Esophagus (tissue), 2 donors: ENCODE data around the gene PDK2. TPM values are rescaled to one million over a fixed set of nuclear protein-coding genes. Genes with fewer than 3 reads are reported as not detected.

Experiments
- H3K27ac ChIP-seq, 2 donors: one replicate each; pipeline ENCODE4 v1.5.1; 2013; ENCODE audit warnings: low read depth in 2 of 2, mild to moderate bottlenecking in 2 of 2, inconsistent platforms in 1 of 2, low read length in 1 of 2, moderate library complexity in 1 of 2
- H3K27me3 ChIP-seq, 2 donors: one replicate each; pipeline ENCODE4 v1.6.1; 2013; ENCODE audit warnings: low read length in 2 of 2, control low read depth in 1 of 2, mild to moderate bottlenecking in 1 of 2; ENCODE audit not compliant: insufficient read depth in 2 of 2, control insufficient read depth in 1 of 2
- H3K36me3 ChIP-seq, 2 donors: one replicate each; pipeline ENCODE4 v1.6.1; 2013; ENCODE audit warnings: low read length in 1 of 2; ENCODE audit not compliant: control insufficient read depth in 2 of 2, insufficient read depth in 2 of 2
- H3K4me1 ChIP-seq, 2 donors: one replicate each; pipeline ENCODE4 v1.6.1; 2013; ENCODE audit warnings: low read length in 1 of 2; ENCODE audit not compliant: control insufficient read depth in 2 of 2, insufficient read depth in 2 of 2
- H3K4me3 ChIP-seq, 2 donors: one replicate each; pipeline ENCODE4 v1.5.1; 2013; ENCODE audit warnings: low read length in 2 of 2, mild to moderate bottlenecking in 2 of 2, low read depth in 1 of 2, moderate library complexity in 1 of 2
- H3K9me3 ChIP-seq, 2 donors: one replicate each; pipeline ENCODE4 v1.6.1; 2013; ENCODE audit warnings: mild to moderate bottlenecking in 2 of 2, low read depth in 1 of 2, low read length in 1 of 2, moderate library complexity in 1 of 2; ENCODE audit not compliant: control insufficient read depth in 2 of 2, insufficient read depth in 1 of 2
- WGBS, 2 donors: extraction: QIAGEN DNeasy Blood & Tissue Kit; methylation state at CpG; one replicate each; pipeline ENCODE4 v1.1.7; 2013; 5-methylcytosine and 5-hydroxymethylcytosine counted together
- polyA plus RNA-seq, 2 donors: library from polyadenylated mRNA; stranded (reverse); fragments of 200-250 nt; gene quantifications; one replicate each; pipeline ENCODE4 v1.2.3, GENCODE V29; 2013
- donor health status: healthy with polysubstance abuse.
- donor health status: Bipolar disorder and iron deficiency.

The PDK2 gene
- polyA plus RNA-seq, 2 donors, result 12.1 to 13.5 TPM

- Histone ChIP-seq H3K27me3 (no peaks in the 10 kb centered on the region), H3K4me1 (no peaks in the 10 kb centered on the region), H3K9me3 (no peaks in the 10 kb centered on the region), H3K4me3 (no peak overlapping the region), H3K36me3 (peaks cover 9 to 21% of the 10 kb centered on the region in 2 donors), H3K27ac (no peak overlapping the region)
- WGBS, 2 donors, result 80 to 82% methylated on average over 18 to 19 of the region's 19 CpGs
Measured at GRCh38 chr17:50087912-50088405, 7.2 kb upstream of the PDK2 start.

- WGBS, 2 donors, result 79 to 82% methylated on average over 25 of the region's 25 CpGs
- Histone ChIP-seq H3K9me3 (no peaks in the 10 kb centered on the region), H3K36me3 (peaks cover 9 to 21% of the 10 kb centered on the region in 2 donors), H3K27ac (no peak overlapping the region), H3K4me1 (no peaks in the 10 kb centered on the region), H3K4me3 (no peak overlapping the region), H3K27me3 (no peaks in the 10 kb centered on the region)
Measured at GRCh38 chr17:50088952-50089825, 6.0 kb upstream of the PDK2 start.

- 76 to 83% methylated on average over 6 of the region's 6 CpGs for WGBS, 2 donors
- H3K27ac ChIP-seq, result no peak overlapping the region
- no peaks in the 10 kb centered on the region for H3K27me3 ChIP-seq
- H3K36me3 ChIP-seq, result peaks cover 9 to 21% of the 10 kb centered on the region in 2 donors
- H3K4me3 ChIP-seq, result no peak overlapping the region
- no peaks in the 10 kb centered on the region for H3K4me1 ChIP-seq
- no peaks in the 10 kb centered on the region for H3K9me3 ChIP-seq
Measured at GRCh38 chr17:50090071-50090470, 5.1 kb upstream of the PDK2 start.

GRCh38 chr17:50090971-50091917 is 3.9 kb upstream of the PDK2 start:
- Histone ChIP-seq H3K4me1 (peaks cover 5 to 7% of the 10 kb centered on the region in 2 donors), H3K4me3 (no peak overlapping the region), H3K27me3 (no peaks in the 10 kb centered on the region), H3K9me3 (no peaks in the 10 kb centered on the region), H3K36me3 (peaks cover 9 to 21% of the 10 kb centered on the region in 2 donors), H3K27ac (no peak overlapping the region)
- WGBS, 2 donors, result 68 to 69% methylated on average over 15 of the region's 15 CpGs

GRCh38 chr17:50091918-50092285 is 3.2 kb upstream of the PDK2 start:
- 62 to 80% methylated on average over 2 of the region's 2 CpGs for WGBS, 2 donors

GRCh38 chr17:50093246-50093645 is 1.9 kb upstream of the PDK2 start:
- H3K36me3 ChIP-seq, result peaks cover 9 to 21% of the 10 kb centered on the region in 2 donors
- no peaks in the 10 kb centered on the region for H3K9me3 ChIP-seq
- no peak overlapping the region for H3K27ac ChIP-seq
- no peak overlapping the region for H3K4me3 ChIP-seq
- no peaks in the 10 kb centered on the region for H3K27me3 ChIP-seq
- peaks cover 8 to 11% of the 10 kb centered on the region in 2 donors for H3K4me1 ChIP-seq
- WGBS, 2 donors, result 77 to 80% methylated on average over 3 of the region's 3 CpGs

More at GRCh38 chr17:50091918-50092285, 3.2 kb upstream of the PDK2 start:
- Histone ChIP-seq H3K27me3 (no peaks in the 10 kb centered on the region), H3K36me3 (peaks cover 9 to 21% of the 10 kb centered on the region in 2 donors), H3K27ac (no peak overlapping the region), H3K4me3 (no peak overlapping the region), H3K9me3 (no peaks in the 10 kb centered on the region), H3K4me1 (peaks cover 8 to 11% of the 10 kb centered on the region in 2 donors)

GRCh38 chr17:50093807-50094206 is 1.3 kb upstream of the PDK2 start:
- Histone ChIP-seq H3K4me1 (peaks cover 8 to 13% of the 10 kb centered on the region in 2 donors), H3K27ac (no peak overlapping the region), H3K9me3 (no peaks in the 10 kb centered on the region), H3K36me3 (peaks cover 9 to 21% of the 10 kb centered on the region in 2 donors), H3K4me3 (no peak overlapping the region), H3K27me3 (no peaks in the 10 kb centered on the region)
- 19 to 26% methylated on average over 3 of the region's 3 CpGs for WGBS, 2 donors

- 0% methylated on average over 21 of the region's 21 CpGs for WGBS, 2 donors
- Histone ChIP-seq H3K27me3 (no peaks in the 10 kb centered on the region), H3K4me1 (peaks cover 8 to 16% of the 10 kb centered on the region in 2 donors), H3K36me3 (peaks cover 5 to 18% of the 10 kb centered on the region in 2 donors), H3K9me3 (no peaks in the 10 kb centered on the region), H3K27ac (peak overlapping the region; percentile 76 to 79), H3K4me3 (peak overlapping the region; percentile 81 to 83)
Measured at GRCh38 chr17:50094243-50094752, 853 bp upstream of the PDK2 start.

GRCh38 chr17:50095626-50096037 is 481 bp downstream of the PDK2 start:
- Histone ChIP-seq H3K4me1 (peaks cover 8 to 16% of the 10 kb centered on the region in 2 donors), H3K36me3 (peaks cover 2 to 9% of the 10 kb centered on the region in 2 donors), H3K9me3 (no peaks in the 10 kb centered on the region), H3K27me3 (no peaks in the 10 kb centered on the region), H3K4me3 (peak overlapping the region; percentile 81 to 83), H3K27ac (peak overlapping the region; percentile 65 to 77)
- 1% methylated on average over 12 of the region's 12 CpGs for WGBS, 2 donors
